ENCODE data around the gene ARID1B. TPM values are rescaled to one million over a fixed set of nuclear protein-coding genes. Genes with fewer than 3 reads are reported as not detected.

The ARID1B gene
- total RNA-seq, 2 experiments from 2014 or later, result 90.1 to 164 TPM

- CTCF ChIA-PET (ENCODE audit: unreplicated experiment), result no interaction called here
These were observed 324.0 kb downstream of the ARID1B start for GRCh38 chr6:157101166-157101565.

DNA sequence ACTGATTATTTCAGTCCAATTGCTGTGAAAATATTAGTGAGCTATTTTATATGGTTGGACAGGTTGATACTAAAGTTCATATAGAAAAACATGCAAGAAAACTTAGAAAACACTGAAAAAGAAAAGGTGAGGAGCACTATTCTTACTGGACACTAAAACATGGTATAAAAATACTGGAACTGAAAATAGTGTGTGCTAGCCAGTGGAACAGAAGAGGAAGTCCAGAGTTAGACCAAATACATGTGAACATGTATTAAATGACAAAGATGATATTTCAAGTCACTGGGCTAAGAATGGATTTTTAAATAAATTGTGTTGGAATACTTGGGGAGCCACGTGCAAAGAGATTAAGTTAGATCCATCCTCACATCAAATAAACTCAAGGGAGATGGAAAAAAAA is 327.6 kb downstream of the ARID1B start:
- H3K4me3 ChIP-seq (ENCODE audit: low read depth, low read length, poor library complexity, severe bottlenecking), result no peak overlapping the region
- intact Hi-C loops (cut with micrococcal nuclease; ENCODE audit: unreplicated experiment), result no loop called here
- H4K20me1 ChIP-seq (ENCODE audit: insufficient read depth, low read length), result peaks cover 6% of the 10 kb centered on the region; the same call in 1 of the 2 replicates
- no peak for DNase-seq (ENCODE audit: low spot score)
- H3K9me3 ChIP-seq (ENCODE audit: low read length), result no peaks in the 10 kb centered on the region
- peaks cover 5% of the 10 kb centered on the region for H3K4me1 ChIP-seq (ENCODE audit: insufficient read depth, low read length, poor library complexity, severe bottlenecking)
- BruUV-seq (replicated peaks), result no TSS peak
- ChIA-PET CTCF (ENCODE audit: unreplicated experiment) (no interaction called here), POLR2A (no interaction called here)
- H2AFZ ChIP-seq (ENCODE audit: low read length), result no peak overlapping the region
- no peaks in the 10 kb centered on the region for H3K9me2 ChIP-seq (ENCODE audit: insufficient read depth, low read length)
- no peak for TF ChIP-seq EZH2phosphoT487 (IDR thresholded peaks at IDR 0.05; ENCODE audit: borderline replicate concordance, low read depth, low read length)
- 0 out of 2 replicates have a peak, but pooled peaks cover 7% of the 10 kb centered on the region for H3K36me3 ChIP-seq (ENCODE audit: insufficient read depth, low read length)
- H3K4me2 ChIP-seq (ENCODE audit: low read length), result no peak overlapping the region
- no peaks in the 10 kb centered on the region for H3K79me2 ChIP-seq (ENCODE audit: insufficient read depth, low read depth, low read length)
- no peak overlapping the region for H3K27ac ChIP-seq (ENCODE audit: low read depth, low read length, poor library complexity, severe bottlenecking)

More at GRCh38 chr6:157101166-157101565, 324.0 kb downstream of the ARID1B start:
- peaks cover 14% of the 10 kb centered on the region; the same call in 1 of the 2 replicates for H3K36me3 ChIP-seq (ENCODE audit: insufficient read depth, low read length)
- intact Hi-C loops (cut with micrococcal nuclease; ENCODE audit: unreplicated experiment), result no loop called here
- no peaks in the 10 kb centered on the region for H3K9me2 ChIP-seq (ENCODE audit: insufficient read depth, low read length)
- no peak overlapping the region for H3K27ac ChIP-seq (ENCODE audit: low read depth, low read length, poor library complexity, severe bottlenecking)
- POLR2A ChIA-PET, result no interaction called here
- H3K4me3 ChIP-seq (ENCODE audit: low read depth, low read length, poor library complexity, severe bottlenecking), result no peak overlapping the region
- H3K9me3 ChIP-seq (ENCODE audit: low read length), result no peaks in the 10 kb centered on the region
- H4K20me1 ChIP-seq (ENCODE audit: insufficient read depth, low read length), result peaks cover 6% of the 10 kb centered on the region; the same call in 1 of the 2 replicates
- no peak overlapping the region for H2AFZ ChIP-seq (ENCODE audit: low read length)
- TF ChIP-seq EZH2phosphoT487 (IDR thresholded peaks at IDR 0.05; ENCODE audit: borderline replicate concordance, low read depth, low read length) (no peak), CTCF (conservative IDR thresholded peaks at IDR 0.05; ENCODE audit: low read length) (no peak)
- no peaks in the 10 kb centered on the region for H3K79me2 ChIP-seq (ENCODE audit: insufficient read depth, low read depth, low read length)
- H3K4me2 ChIP-seq (ENCODE audit: low read length), result no peak overlapping the region
- H3K4me1 ChIP-seq (ENCODE audit: insufficient read depth, low read length, poor library complexity, severe bottlenecking), result peaks cover 5% of the 10 kb centered on the region
- no peak for DNase-seq (ENCODE audit: low spot score)
- no TSS peak for BruUV-seq (replicated peaks)

DNA sequence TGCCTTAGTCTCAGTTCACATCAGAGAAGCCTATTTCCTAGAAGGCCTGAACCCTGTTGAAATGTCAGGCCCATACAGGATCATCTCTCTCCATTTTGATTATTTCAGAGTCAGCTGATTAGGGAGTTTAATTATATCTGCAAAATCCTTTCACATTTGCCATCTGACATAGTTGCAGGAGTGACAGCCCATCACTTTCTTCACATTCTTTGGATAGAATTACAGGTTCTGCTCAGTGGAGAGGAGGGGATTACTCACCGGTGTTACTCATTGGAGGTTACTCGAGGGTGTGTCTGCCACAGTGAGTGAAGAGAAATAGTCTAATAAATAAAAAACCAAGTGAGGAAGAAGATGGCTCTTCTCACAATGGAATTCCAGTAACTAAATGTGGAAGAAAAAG is 329.3 kb downstream of the ARID1B start:
- Histone ChIP-seq H3K9me2 (ENCODE audit: insufficient read depth, low read length) (no peaks in the 10 kb centered on the region), H4K20me1 (ENCODE audit: insufficient read depth, low read length) (peaks cover 6% of the 10 kb centered on the region; the same call in 1 of the 2 replicates), H3K79me2 (ENCODE audit: insufficient read depth, low read depth, low read length) (no peaks in the 10 kb centered on the region), H3K36me3 (ENCODE audit: insufficient read depth, low read length) (peaks cover 5% of the 10 kb centered on the region; the same call in 1 of the 2 replicates), H3K4me3 (ENCODE audit: low read depth, low read length, poor library complexity, severe bottlenecking) (no peak overlapping the region), H3K4me1 (ENCODE audit: insufficient read depth, low read length, poor library complexity, severe bottlenecking) (peaks cover 5% of the 10 kb centered on the region), H3K4me2 (ENCODE audit: low read length) (no peak overlapping the region), H3K27ac (ENCODE audit: low read depth, low read length, poor library complexity, severe bottlenecking) (no peak overlapping the region), H2AFZ (ENCODE audit: low read length) (no peak overlapping the region), H3K9me3 (ENCODE audit: low read length) (no peaks in the 10 kb centered on the region)
- no TSS peak for BruUV-seq (replicated peaks)
- DNase-seq (ENCODE audit: low spot score), result no peak
- intact Hi-C loops (cut with micrococcal nuclease; ENCODE audit: unreplicated experiment), result no loop called here
- TF ChIP-seq CTCF (conservative IDR thresholded peaks at IDR 0.05; ENCODE audit: low read length) (no peak), EZH2phosphoT487 (IDR thresholded peaks at IDR 0.05; ENCODE audit: borderline replicate concordance, low read depth, low read length) (no peak)
- ChIA-PET CTCF (ENCODE audit: unreplicated experiment) (no interaction called here), POLR2A (interaction anchor here (1.4 kb wide), 1 partner anchor 38 kb away, joined by 3 read pairs; no protein-coding TSS in a partner anchor)

All from OCI-LY7 (cell line).